ENCODE measurements around the gene NDST1.

DNA sequence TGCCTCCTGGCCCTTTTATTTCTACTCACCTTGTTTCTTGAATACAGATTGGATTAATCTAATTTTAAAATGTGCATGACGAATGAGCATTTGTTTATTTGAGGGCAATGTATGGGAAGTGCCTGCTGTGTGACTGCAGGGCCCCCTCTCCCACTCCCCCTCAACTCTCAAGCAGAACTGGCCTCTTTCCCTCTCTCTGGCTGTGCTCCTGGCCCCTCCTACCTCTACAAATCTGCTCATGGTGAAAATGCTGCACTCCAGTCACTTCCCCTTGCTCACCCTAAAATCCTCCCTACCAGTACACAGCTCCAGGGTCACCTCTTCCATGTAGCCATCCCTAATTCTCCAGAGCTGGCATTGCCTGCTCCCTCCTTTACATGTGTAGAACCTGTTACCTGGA is 17.2 kb upstream of the NDST1 start:
- TF ChIP-seq POLR2A (IDR thresholded peaks at IDR 0.05; ENCODE audit: low read depth, low read length) (no peak), KAT2A (conservative IDR thresholded peaks at IDR 0.05; ENCODE audit: control insufficient read depth, low read depth, low read length) (no peak), MXI1 (IDR thresholded peaks at IDR 0.05; ENCODE audit: low read depth, low read length) (no peak), ETV6 (conservative IDR thresholded peaks at IDR 0.05 in 1 of 2, IDR thresholded peaks at IDR 0.05 in 1 of 2; ENCODE audit: borderline replicate concordance in 1 of 2, low read depth in 1 of 2) (no peak), FOS (IDR thresholded peaks at IDR 0.05; ENCODE audit: borderline replicate concordance, extremely low read depth, insufficient read length) (no peak), CREB1 (IDR thresholded peaks at IDR 0.05; ENCODE audit: low read depth) (no peak), GABPA (IDR thresholded peaks at IDR 0.05; ENCODE audit: low read depth) (no peak), USF2 (IDR thresholded peaks at IDR 0.05; ENCODE audit: borderline replicate concordance, low read depth, low read length) (no peak), EZH2 (IDR thresholded peaks at IDR 0.05; ENCODE audit: borderline replicate concordance, control insufficient read depth, low read depth, low read length) (no peak), IKZF1 (conservative IDR thresholded peaks at IDR 0.05) (no peak)
- TF ChIP-seq, protein P1, sequence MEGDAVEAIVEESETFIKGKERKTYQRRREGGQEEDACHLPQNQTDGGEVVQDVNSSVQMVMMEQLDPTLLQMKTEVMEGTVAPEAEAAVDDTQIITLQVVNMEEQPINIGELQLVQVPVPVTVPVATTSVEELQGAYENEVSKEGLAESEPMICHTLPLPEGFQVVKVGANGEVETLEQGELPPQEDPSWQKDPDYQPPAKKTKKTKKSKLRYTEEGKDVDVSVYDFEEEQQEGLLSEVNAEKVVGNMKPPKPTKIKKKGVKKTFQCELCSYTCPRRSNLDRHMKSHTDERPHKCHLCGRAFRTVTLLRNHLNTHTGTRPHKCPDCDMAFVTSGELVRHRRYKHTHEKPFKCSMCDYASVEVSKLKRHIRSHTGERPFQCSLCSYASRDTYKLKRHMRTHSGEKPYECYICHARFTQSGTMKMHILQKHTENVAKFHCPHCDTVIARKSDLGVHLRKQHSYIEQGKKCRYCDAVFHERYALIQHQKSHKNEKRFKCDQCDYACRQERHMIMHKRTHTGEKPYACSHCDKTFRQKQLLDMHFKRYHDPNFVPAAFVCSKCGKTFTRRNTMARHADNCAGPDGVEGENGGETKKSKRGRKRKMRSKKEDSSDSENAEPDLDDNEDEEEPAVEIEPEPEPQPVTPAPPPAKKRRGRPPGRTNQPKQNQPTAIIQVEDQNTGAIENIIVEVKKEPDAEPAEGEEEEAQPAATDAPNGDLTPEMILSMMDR (IDR thresholded peaks at IDR 0.05 in 2 of 3, conservative IDR thresholded peaks at IDR 0.05 in 1 of 3; ENCODE audit: control insufficient read depth in 2 of 3, extremely low read depth in 1 of 3, insufficient read depth in 1 of 3, low read depth in 3 of 3, low read length in 3 of 3), result no peak
- TF ChIP-seq, protein P2, sequence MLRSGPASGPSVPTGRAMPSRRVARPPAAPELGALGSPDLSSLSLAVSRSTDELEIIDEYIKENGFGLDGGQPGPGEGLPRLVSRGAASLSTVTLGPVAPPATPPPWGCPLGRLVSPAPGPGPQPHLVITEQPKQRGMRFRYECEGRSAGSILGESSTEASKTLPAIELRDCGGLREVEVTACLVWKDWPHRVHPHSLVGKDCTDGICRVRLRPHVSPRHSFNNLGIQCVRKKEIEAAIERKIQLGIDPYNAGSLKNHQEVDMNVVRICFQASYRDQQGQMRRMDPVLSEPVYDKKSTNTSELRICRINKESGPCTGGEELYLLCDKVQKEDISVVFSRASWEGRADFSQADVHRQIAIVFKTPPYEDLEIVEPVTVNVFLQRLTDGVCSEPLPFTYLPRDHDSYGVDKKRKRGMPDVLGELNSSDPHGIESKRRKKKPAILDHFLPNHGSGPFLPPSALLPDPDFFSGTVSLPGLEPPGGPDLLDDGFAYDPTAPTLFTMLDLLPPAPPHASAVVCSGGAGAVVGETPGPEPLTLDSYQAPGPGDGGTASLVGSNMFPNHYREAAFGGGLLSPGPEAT (IDR thresholded peaks at IDR 0.05; ENCODE audit: low read depth), result no peak
- TF ChIP-seq, protein P3, sequence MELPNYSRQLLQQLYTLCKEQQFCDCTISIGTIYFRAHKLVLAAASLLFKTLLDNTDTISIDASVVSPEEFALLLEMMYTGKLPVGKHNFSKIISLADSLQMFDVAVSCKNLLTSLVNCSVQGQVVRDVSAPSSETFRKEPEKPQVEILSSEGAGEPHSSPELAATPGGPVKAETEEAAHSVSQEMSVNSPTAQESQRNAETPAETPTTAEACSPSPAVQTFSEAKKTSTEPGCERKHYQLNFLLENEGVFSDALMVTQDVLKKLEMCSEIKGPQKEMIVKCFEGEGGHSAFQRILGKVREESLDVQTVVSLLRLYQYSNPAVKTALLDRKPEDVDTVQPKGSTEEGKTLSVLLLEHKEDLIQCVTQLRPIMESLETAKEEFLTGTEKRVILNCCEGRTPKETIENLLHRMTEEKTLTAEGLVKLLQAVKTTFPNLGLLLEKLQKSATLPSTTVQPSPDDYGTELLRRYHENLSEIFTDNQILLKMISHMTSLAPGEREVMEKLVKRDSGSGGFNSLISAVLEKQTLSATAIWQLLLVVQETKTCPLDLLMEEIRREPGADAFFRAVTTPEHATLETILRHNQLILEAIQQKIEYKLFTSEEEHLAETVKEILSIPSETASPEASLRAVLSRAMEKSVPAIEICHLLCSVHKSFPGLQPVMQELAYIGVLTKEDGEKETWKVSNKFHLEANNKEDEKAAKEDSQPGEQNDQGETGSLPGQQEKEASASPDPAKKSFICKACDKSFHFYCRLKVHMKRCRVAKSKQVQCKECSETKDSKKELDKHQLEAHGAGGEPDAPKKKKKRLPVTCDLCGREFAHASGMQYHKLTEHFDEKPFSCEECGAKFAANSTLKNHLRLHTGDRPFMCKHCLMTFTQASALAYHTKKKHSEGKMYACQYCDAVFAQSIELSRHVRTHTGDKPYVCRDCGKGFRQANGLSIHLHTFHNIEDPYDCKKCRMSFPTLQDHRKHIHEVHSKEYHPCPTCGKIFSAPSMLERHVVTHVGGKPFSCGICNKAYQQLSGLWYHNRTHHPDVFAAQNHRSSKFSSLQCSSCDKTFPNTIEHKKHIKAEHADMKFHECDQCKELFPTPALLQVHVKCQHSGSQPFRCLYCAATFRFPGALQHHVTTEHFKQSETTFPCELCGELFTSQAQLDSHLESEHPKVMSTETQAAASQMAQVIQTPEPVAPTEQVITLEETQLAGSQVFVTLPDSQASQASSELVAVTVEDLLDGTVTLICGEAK (IDR thresholded peaks at IDR 0.05; ENCODE audit: borderline replicate concordance), result no peak

Measured in GM12878 (cell line).